Natural killer cell (primary cell): ENCODE measurements around the gene FAF1. TPM values are rescaled to one million over a fixed set of nuclear protein-coding genes. Genes with fewer than 3 reads are reported as not detected.
A peak's percentile ranks its signal among the peaks of the same experiment; 100 is the strongest.

Source experiments
- ATAC-seq, 3 donors: fragments of 150-1000 bp in 2 of 3; fragments of 200-7000 bp in 1 of 3; cut with Tn5 transposase; 1 replicate in 1 of 3; 2 replicates in 2 of 3; pipeline ENCODE4 v1.10.0; 2021; ENCODE audit warnings: mild to moderate bottlenecking in 2 of 3, moderate library complexity in 2 of 3
- DNase-seq, 2 donors: peaks; one replicate each; pipeline versions ENCODE4 v3.0.0 to v3.0.0-alpha.2; 2013 to 2021; ENCODE audit warnings: mixed read lengths in 1 of 2
- H3K27ac ChIP-seq: one replicate; pipeline ENCODE4 v1.5.1; 2013; ENCODE audit warnings: mild to moderate bottlenecking, low read length
- H3K27me3 ChIP-seq: one replicate; pipeline ENCODE4 v1.6.1; 2013; ENCODE audit warnings: low read length; ENCODE audit not compliant: control insufficient read depth, insufficient read depth
- H3K36me3 ChIP-seq: one replicate; pipeline ENCODE4 v1.6.1; 2013; ENCODE audit warnings: low read length; ENCODE audit not compliant: control insufficient read depth, insufficient read depth
- H3K4me1 ChIP-seq: one replicate; pipeline ENCODE4 v1.6.1; 2013; ENCODE audit warnings: low read length; ENCODE audit not compliant: control insufficient read depth, insufficient read depth
- H3K4me3 ChIP-seq: one replicate; pipeline ENCODE4 v1.5.1; 2013; ENCODE audit warnings: low read length
- H3K9me3 ChIP-seq: one replicate; pipeline ENCODE4 v1.6.1; 2013; ENCODE audit warnings: low read length; ENCODE audit not compliant: control insufficient read depth, insufficient read depth
- H3K27ac Mint-ChIP-seq, 2 donors: one replicate each; pipeline ENCODE4 v1.8.0; 2022; ENCODE audit warnings: mild to moderate bottlenecking in 2 of 2, mixed read lengths in 2 of 2, moderate library complexity in 1 of 2
- H3K27me3 Mint-ChIP-seq, 2 donors: one replicate each; pipeline ENCODE4 v1.8.0; 2022; ENCODE audit warnings: low read depth in 2 of 2, mixed read lengths in 2 of 2
- H3K36me3 Mint-ChIP-seq: one replicate; pipeline ENCODE4 v1.8.0; 2022; ENCODE audit warnings: mixed read lengths
- H3K4me1 Mint-ChIP-seq, 2 donors: one replicate each; pipeline ENCODE4 v1.8.0; 2022; ENCODE audit warnings: mixed read lengths in 2 of 2
- H3K4me3 Mint-ChIP-seq: one replicate; pipeline ENCODE4 v1.8.0; 2022; ENCODE audit warnings: mild to moderate bottlenecking, moderate library complexity, mixed read lengths
- H3K9me3 Mint-ChIP-seq, 2 donors: one replicate each; pipeline ENCODE4 v1.8.0; 2022; ENCODE audit warnings: mixed read lengths in 2 of 2
- CTCF ChIP-seq: fragments of 200-600 bp; IDR thresholded peaks from one replicate; pipeline ENCODE4 v1.8.0; 2022; ENCODE audit warnings: antibody characterized with exemption
- WGBS: methylation state at CpG from one replicate; pipeline ENCODE4 v1.1.7; 2013; ENCODE audit warnings: missing lambda C conversion rate; ENCODE audit not compliant: insufficient coverage; 5-methylcytosine and 5-hydroxymethylcytosine counted together
- intact Hi-C: fragments of 100-400 bp; cut with micrococcal nuclease; formaldehyde crosslinking; loops from one replicate; pipeline ENCODE4 v1.14.2; 2022
- total RNA-seq, 4 donors: library from RNA; stranded (reverse); fragments of 120-200 nt in 1 of 4; gene quantifications; one replicate each; pipeline versions ENCODE4 v1.2.3 to v1.2.4, GENCODE V29; 2013 to 2022

Gene FAF1
- total RNA-seq, 3 donors from 2014 or later (not counting 1 experiment from before 2014, with no cell fraction given) = 56.8 to 59.7 (median 57.2) TPM

- DNase-seq (no peak), ATAC-seq (no peak)
- intact Hi-C loops = loop anchor here (10.0 kb wide), 2 partner anchors 48 to 1662 kb away; partner anchors contain the start of gene SHISAL2A
- no peak overlapping the region for H3K27ac ChIP-seq
- 0% methylated on average over 1 of the region's 1 CpG for WGBS
- H3K36me3 ChIP-seq = no peaks in the 10 kb centered on the region
- no peak overlapping the region for H3K4me3 ChIP-seq
- no peaks in the 10 kb centered on the region for H3K9me3 ChIP-seq
- Mint-ChIP-seq H3K36me3 (no peaks in the 10 kb centered on the region), H3K4me3 (no peak overlapping the region), H3K27me3 (no peaks in the 10 kb centered on the region), H3K27ac (no peak overlapping the region), H3K4me1 (peaks cover 27 to 32% of the 10 kb centered on the region in 2 donors), H3K9me3 (no peaks in the 10 kb centered on the region)
- no peaks in the 10 kb centered on the region for H3K27me3 ChIP-seq
- no peak for TF ChIP-seq CTCF
- H3K4me1 ChIP-seq = peaks cover 14% of the 10 kb centered on the region
Observed at GRCh38 chr1:50972766-50973165, 12.7 kb upstream of the FAF1 start.

GRCh38 chr1:50971748-50972305 is 11.8 kb upstream of the FAF1 start:
- Mint-ChIP-seq H3K4me3 (peak overlapping the region; percentile 100), H3K9me3 (no peaks in the 10 kb centered on the region), H3K4me1 (peaks cover 32 to 36% of the 10 kb centered on the region in 2 donors), H3K36me3 (no peaks in the 10 kb centered on the region), H3K27me3 (no peaks in the 10 kb centered on the region), H3K27ac (peak overlapping the region in 1 of 2 donors; percentile 96)
- intact Hi-C loops = loop anchor here (10.0 kb wide), 2 partner anchors 47 to 1663 kb away; partner anchors contain the start of gene SHISAL2A
- Histone ChIP-seq H3K9me3 (no peaks in the 10 kb centered on the region), H3K4me3 (no peak overlapping the region), H3K27ac (no peak overlapping the region), H3K4me1 (peaks cover 13% of the 10 kb centered on the region), H3K36me3 (no peaks in the 10 kb centered on the region), H3K27me3 (no peaks in the 10 kb centered on the region)
- 87% methylated on average over 2 of the region's 6 CpGs for WGBS
- TF ChIP-seq CTCF = no peak
- ATAC-seq (no peak), DNase-seq (no peak)

- WGBS = 34% methylated on average over 6 of the region's 7 CpGs
- H3K27me3 Mint-ChIP-seq = no peaks in the 10 kb centered on the region
- H3K4me3 ChIP-seq = peak overlapping the region; percentile 99
Observed at GRCh38 chr1:50970931-50971582, 11.0 kb upstream of the FAF1 start.

More at GRCh38 chr1:50970931-50971582, 11.0 kb upstream of the FAF1 start:
- peaks cover 26 to 28% of the 10 kb centered on the region in 2 donors for H3K4me1 Mint-ChIP-seq
- Histone ChIP-seq H3K27ac (peak overlapping the region; percentile 90), H3K36me3 (no peaks in the 10 kb centered on the region), H3K9me3 (no peaks in the 10 kb centered on the region), H3K27me3 (no peaks in the 10 kb centered on the region), H3K4me1 (peaks cover 7% of the 10 kb centered on the region)
- no peaks in the 10 kb centered on the region for H3K9me3 Mint-ChIP-seq
- intact Hi-C loops = loop anchor here (10.0 kb wide), 2 partner anchors 46 to 1664 kb away; partner anchors contain the start of gene SHISAL2A
- H3K4me3 Mint-ChIP-seq = peak overlapping the region; percentile 100
- peak overlapping the region; percentile 93 to 96 for H3K27ac Mint-ChIP-seq
- TF ChIP-seq CTCF = no peak
- DNase-seq = no peak
- H3K36me3 Mint-ChIP-seq = no peaks in the 10 kb centered on the region
- ATAC-seq = no peak
